DND-41 (cell line): Measurements from ENCODE around the gene VWCE.

ENCODE experiments used
- ATAC-seq: fragments of 200-7000 bp; cut with Tn5 transposase; 3 replicates; pipeline ENCODE4 v1.9.1; 2021; ENCODE audit warnings: low read depth; ENCODE audit not compliant: insufficient read depth
- DNase-seq: peaks from one replicate; pipeline ENCODE4 v3.0.0-alpha.2; 2020
- H2AFZ ChIP-seq: 2 replicates; pipeline ENCODE4 v1.6.0; 2012; ENCODE audit warnings: low read depth, low read length
- H3K27ac ChIP-seq: 2 replicates; pipeline ENCODE4 v1.5.1; 2012; ENCODE audit warnings: low read length, inconsistent platforms
- H3K27me3 ChIP-seq: fragments of 200-600 bp; sonication (generic); 2 replicates; pipeline ENCODE4 v1.6.0; 2012; ENCODE audit warnings: low read length, mild to moderate bottlenecking, inconsistent platforms; ENCODE audit not compliant: insufficient read depth, poor library complexity
- H3K36me3 ChIP-seq: 2 replicates; pipeline ENCODE4 v1.5.1; 2012; ENCODE audit warnings: low read length, inconsistent platforms; ENCODE audit not compliant: insufficient read depth
- H3K4me1 ChIP-seq: 2 replicates; pipeline ENCODE4 v1.5.1; 2012; ENCODE audit warnings: mild to moderate bottlenecking, low read length; ENCODE audit not compliant: insufficient read depth
- H3K4me2 ChIP-seq: 2 replicates; pipeline ENCODE4 v1.6.0; 2012; ENCODE audit warnings: mild to moderate bottlenecking, moderate library complexity, low read length, inconsistent platforms; ENCODE audit not compliant: insufficient read depth
- H3K4me3 ChIP-seq, 2 experiments: fragments of 200-600 bp in 1 of 2; shearing (Covaris generic) in 1 of 2; 2 replicates each; pipeline ENCODE4 v1.5.1; 2012 to 2016; ENCODE audit warnings: inconsistent platforms in 2 of 2, low read length in 2 of 2, mild to moderate bottlenecking in 2 of 2, low read depth in 1 of 2, moderate library complexity in 1 of 2
- H3K79me2 ChIP-seq: 2 replicates; pipeline ENCODE4 v1.6.0; 2012; ENCODE audit warnings: low read length, inconsistent platforms; ENCODE audit not compliant: insufficient read depth
- H3K9ac ChIP-seq: 2 replicates; pipeline ENCODE4 v1.6.0; 2012; ENCODE audit warnings: low read depth, mild to moderate bottlenecking, inconsistent platforms, low read length, moderate library complexity
- H3K9me3 ChIP-seq: 2 replicates; pipeline ENCODE4 v1.5.1; 2012; ENCODE audit warnings: low read length, moderate library complexity, mild to moderate bottlenecking, inconsistent platforms; ENCODE audit not compliant: insufficient read depth, severe bottlenecking
- H4K20me1 ChIP-seq: 2 replicates; pipeline ENCODE4 v1.6.0; 2012; ENCODE audit warnings: low read length; ENCODE audit not compliant: insufficient read depth
- CTCF ChIP-seq: IDR thresholded peaks from 2 replicates; pipeline ENCODE4 v1.5.1; 2012; ENCODE audit warnings: borderline replicate concordance, low read length, moderate library complexity, mild to moderate bottlenecking; ENCODE audit not compliant: poor library complexity, severe bottlenecking; ENCODE audit errors: extremely low read depth
- EZH2 ChIP-seq: IDR thresholded peaks from 3 replicates; pipeline ENCODE4 v1.6.1; 2012; ENCODE audit warnings: borderline replicate concordance, low read depth, mild to moderate bottlenecking, moderate library complexity, low read length, inconsistent platforms; ENCODE audit not compliant: severe bottlenecking

VWCE gene, protein sequence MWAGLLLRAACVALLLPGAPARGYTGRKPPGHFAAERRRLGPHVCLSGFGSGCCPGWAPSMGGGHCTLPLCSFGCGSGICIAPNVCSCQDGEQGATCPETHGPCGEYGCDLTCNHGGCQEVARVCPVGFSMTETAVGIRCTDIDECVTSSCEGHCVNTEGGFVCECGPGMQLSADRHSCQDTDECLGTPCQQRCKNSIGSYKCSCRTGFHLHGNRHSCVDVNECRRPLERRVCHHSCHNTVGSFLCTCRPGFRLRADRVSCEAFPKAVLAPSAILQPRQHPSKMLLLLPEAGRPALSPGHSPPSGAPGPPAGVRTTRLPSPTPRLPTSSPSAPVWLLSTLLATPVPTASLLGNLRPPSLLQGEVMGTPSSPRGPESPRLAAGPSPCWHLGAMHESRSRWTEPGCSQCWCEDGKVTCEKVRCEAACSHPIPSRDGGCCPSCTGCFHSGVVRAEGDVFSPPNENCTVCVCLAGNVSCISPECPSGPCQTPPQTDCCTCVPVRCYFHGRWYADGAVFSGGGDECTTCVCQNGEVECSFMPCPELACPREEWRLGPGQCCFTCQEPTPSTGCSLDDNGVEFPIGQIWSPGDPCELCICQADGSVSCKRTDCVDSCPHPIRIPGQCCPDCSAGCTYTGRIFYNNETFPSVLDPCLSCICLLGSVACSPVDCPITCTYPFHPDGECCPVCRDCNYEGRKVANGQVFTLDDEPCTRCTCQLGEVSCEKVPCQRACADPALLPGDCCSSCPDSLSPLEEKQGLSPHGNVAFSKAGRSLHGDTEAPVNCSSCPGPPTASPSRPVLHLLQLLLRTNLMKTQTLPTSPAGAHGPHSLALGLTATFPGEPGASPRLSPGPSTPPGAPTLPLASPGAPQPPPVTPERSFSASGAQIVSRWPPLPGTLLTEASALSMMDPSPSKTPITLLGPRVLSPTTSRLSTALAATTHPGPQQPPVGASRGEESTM

DNA sequence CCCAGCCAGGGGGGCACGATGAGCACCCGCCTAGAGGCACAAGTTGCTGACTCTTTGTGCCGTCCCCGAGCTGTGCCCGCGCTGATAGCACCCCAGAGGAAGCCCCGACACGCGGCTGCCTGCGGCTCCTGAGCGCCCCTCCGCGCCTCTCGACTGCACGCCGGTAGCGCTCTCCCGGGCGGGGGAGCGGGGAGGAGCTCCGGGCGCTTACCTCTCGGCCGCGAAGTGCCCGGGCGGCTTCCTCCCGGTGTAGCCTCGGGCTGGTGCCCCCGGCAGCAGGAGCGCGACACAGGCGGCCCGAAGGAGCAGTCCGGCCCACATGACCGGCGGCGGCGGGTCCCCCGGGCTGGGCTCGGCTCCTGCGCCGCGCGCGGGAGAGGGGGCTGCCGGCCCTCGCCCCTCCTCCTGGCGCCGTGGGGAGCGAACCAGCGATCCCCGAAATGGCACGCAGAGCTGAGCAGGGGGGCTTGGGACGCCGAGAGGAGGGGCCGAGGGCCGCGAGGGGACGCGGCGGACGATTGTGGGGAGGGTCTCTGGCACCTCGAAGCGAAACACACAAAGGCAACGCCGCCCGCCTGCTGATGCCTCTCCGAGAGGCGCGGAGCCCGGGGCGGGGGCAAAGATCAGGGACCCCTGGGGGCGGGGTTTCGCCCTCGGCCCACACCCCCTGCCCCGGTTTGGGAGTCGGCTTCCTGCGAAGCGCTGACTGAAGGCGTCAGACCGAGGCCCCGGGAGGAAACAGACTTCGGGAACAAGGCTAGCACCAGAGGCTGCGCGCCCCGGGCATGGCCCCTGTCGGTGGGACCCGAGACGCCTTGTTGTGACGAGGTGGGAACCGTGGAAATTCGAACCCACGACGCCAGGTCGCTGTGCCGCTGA, at the start of gene VWCE:
VWCE (minus strand) TSS at position 600 of the 879 bp plus-strand sequence; CDS start at position 321, 279 bp downstream.
- Histone ChIP-seq H3K4me3 (peak within 1 kb of the TSS; percentile 10 to 57; a peak in 3 of 4 replicates), H4K20me1 (peaks cover 17% of the 10 kb centered on the region)
- peak; percentile 86 for ATAC-seq

DNA sequence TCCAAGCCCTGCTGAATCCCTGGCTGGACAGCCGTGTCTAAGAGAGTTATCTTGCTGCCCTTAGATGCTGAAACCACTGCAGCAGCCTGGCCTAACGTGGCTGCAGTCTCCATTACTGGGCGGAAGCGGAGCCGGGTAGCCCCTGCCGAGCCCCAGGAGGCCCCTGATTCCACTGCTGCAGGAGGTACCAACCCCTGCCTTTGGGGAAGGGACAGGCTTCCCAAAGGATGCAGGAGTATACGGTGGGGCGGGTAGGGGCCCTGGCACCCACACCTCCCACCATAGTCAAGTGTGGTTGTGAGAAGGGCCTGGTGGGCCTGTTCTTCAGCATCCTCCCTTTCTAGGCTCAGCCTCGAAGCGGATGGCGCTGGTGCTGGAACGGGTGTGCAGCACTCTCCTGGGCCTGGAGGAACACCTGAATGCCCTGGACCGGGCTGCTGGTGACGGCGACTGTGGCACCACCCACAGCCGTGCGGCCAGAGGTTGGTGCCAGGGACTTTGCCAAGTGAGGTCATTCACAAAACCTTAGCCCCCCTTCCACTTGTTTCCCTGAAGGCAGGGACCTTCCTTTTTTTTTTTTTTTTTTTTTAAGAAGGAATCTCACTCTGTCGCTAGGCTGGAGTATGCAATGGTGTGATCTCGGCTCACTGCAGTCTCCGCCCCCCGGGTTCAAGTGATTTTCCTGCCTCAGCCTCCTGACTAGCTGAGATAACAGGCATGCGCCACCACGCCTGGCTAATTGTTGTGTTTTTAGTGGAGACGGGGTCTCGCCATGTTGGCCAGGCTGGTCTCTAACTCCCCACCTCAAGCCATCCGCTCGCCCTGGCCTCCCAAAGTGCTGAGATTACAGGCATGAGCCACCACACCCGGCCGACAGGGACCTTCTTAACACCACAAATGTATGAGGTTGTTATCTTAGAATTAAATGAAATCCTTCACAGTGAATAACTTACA, 49.0 kb upstream of the VWCE start:
- H3K9me3 ChIP-seq: no peaks in the 10 kb centered on the region
- H3K79me2 ChIP-seq: no peaks in the 10 kb centered on the region
- H3K4me2 ChIP-seq: no peak overlapping the region
- no peaks in the 10 kb centered on the region for H3K27me3 ChIP-seq
- no peak overlapping the region for H3K9ac ChIP-seq
- DNase-seq: no peak
- no peaks in the 10 kb centered on the region for H4K20me1 ChIP-seq
- ATAC-seq: no peak
- TF ChIP-seq EZH2: no peak
- TF ChIP-seq CTCF: no peak
- H3K36me3 ChIP-seq: peaks cover 29% of the 10 kb centered on the region
- H2AFZ ChIP-seq: no peak overlapping the region
- no peaks in the 10 kb centered on the region for H3K4me1 ChIP-seq
- H3K27ac ChIP-seq: no peak overlapping the region
- H3K4me3 ChIP-seq: no peak overlapping the region

More for the DNA sequence above, at the start of gene VWCE:
- peak within 1 kb of the TSS; percentile 79 for H3K4me2 ChIP-seq
- H3K27ac ChIP-seq: no peak within 1 kb of the TSS
- no peaks in the 10 kb centered on the region for H3K9me3 ChIP-seq
- H3K79me2 ChIP-seq: no peaks in the 10 kb centered on the region
- TF ChIP-seq EZH2: peak; percentile 8
- peak; percentile 50 for TF ChIP-seq CTCF
- H3K4me1 ChIP-seq: peaks cover 25% of the 10 kb centered on the region
- DNase-seq: peak; percentile 61
- H3K9ac ChIP-seq: peak within 1 kb of the TSS; percentile 55
- peak within 1 kb of the TSS; percentile 53 for H2AFZ ChIP-seq
- peaks cover 24% of the 10 kb centered on the region for H3K27me3 ChIP-seq
- H3K36me3 ChIP-seq: peaks cover 20% of the 10 kb centered on the region

DNA sequence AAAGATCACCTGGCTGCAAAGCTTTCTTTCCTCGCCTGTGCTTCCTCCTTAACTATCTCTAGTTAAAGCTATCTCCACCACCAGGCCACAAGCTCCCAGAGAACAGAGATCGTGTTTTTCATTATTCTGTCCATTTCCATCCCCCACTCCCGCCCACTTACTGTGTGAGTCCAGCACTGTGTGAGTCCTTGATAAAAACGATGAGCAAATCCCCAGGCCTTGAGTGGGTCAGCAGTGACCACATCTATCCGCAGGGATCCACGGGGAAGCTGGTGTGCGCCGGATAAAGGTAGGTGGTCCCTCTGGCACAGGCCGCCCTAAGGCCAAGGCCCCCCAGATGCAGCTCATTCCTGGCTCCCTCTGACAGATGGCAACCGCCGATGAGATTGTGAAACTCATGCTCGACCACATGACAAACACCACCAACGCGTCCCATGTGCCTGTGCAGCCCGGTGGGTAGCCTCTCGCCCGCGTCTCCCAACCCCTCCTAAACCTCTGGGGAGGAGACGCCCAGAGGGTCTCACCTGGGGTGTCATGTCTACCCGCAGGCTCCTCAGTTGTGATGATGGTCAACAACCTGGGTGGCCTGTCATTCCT, 47.2 kb upstream of the VWCE start:
- no peaks in the 10 kb centered on the region for H4K20me1 ChIP-seq
- H3K4me2 ChIP-seq: no peak overlapping the region
- no peak overlapping the region for H2AFZ ChIP-seq
- TF ChIP-seq CTCF (no peak), EZH2 (no peak)
- H3K79me2 ChIP-seq: no peaks in the 10 kb centered on the region
- no peaks in the 10 kb centered on the region for H3K27me3 ChIP-seq
- DNase-seq: no peak
- H3K9me3 ChIP-seq: no peaks in the 10 kb centered on the region
- no peaks in the 10 kb centered on the region for H3K4me1 ChIP-seq
- ATAC-seq: no peak
- no peak overlapping the region for H3K27ac ChIP-seq
- H3K4me3 ChIP-seq: no peak overlapping the region
- H3K9ac ChIP-seq: no peak overlapping the region
- H3K36me3 ChIP-seq: peaks cover 13% of the 10 kb centered on the region; the same call in 1 of the 2 replicates
